Cardiac fibroblast (primary cell): ENCODE data around the gene METTL2B.

Experiments used
- DNase-seq, 2 donors: peaks; one replicate each; pipeline versions ENCODE4 v3.0.0 to v3.0.0-alpha.2; 2010; ENCODE audit warnings: low read depth in 2 of 2
- H3K4me3 ChIP-seq, 2 donors: replicated peaks in 1 of 2; 1 replicate in 1 of 2; 2 replicates in 1 of 2; pipeline ENCODE4 v1.5.1; 2011; ENCODE audit warnings: low read depth in 2 of 2, low read length in 2 of 2, mild to moderate bottlenecking in 2 of 2, moderate library complexity in 1 of 2
- CTCF ChIP-seq: IDR thresholded peaks from one replicate; pipeline ENCODE4 v1.5.1; 2011; ENCODE audit warnings: low read depth, mild to moderate bottlenecking, low read length, inconsistent platforms

Gene METTL2B

GRCh38 chr7:128476402-128477335 is at the start of gene METTL2B:
METTL2B (plus strand) TSS chr7:128476748; CDS start chr7:128476766, 18 bp downstream.
- TF ChIP-seq CTCF: peak; percentile 33
- peak; percentile 87 to 94 for DNase-seq
- peak within 1 kb of the TSS; percentile 78 to 83 for H3K4me3 ChIP-seq

- DNase-seq: peak; percentile 72 to 78
- TF ChIP-seq CTCF: peak; percentile 60
- no peak overlapping the region for H3K4me3 ChIP-seq
These were observed 49.2 kb upstream of the METTL2B start for GRCh38 chr7:128427289-128427891.

GRCh38 chr7:128430207-128430606 is 46.3 kb upstream of the METTL2B start:
- no peak for DNase-seq
- H3K4me3 ChIP-seq: no peak overlapping the region
- no peak for TF ChIP-seq CTCF

- TF ChIP-seq CTCF: no peak
- H3K4me3 ChIP-seq: no peak overlapping the region
- DNase-seq: peak; percentile 48 to 52
These were observed 45.3 kb upstream of the METTL2B start for GRCh38 chr7:128431221-128431620.

GRCh38 chr7:128431754-128432153 is 44.8 kb upstream of the METTL2B start:
- H3K4me3 ChIP-seq: no peak overlapping the region
- no peak for DNase-seq
- no peak for TF ChIP-seq CTCF

- DNase-seq: no peak
- no peak for TF ChIP-seq CTCF
- no peak overlapping the region for H3K4me3 ChIP-seq
These were observed 41.9 kb upstream of the METTL2B start for GRCh38 chr7:128434413-128435326.
